PC-9 (cell line): ENCODE measurements around the gene KRTAP1-1. TPM values are rescaled to one million over a fixed set of nuclear protein-coding genes. Genes with fewer than 3 reads are reported as not detected.
A peak's percentile ranks its signal among the peaks of the same experiment; 100 is the strongest.

Experiments used
- BruUV-seq: library from RNA; stranded (reverse); fragments of 400-500 nt; replicated peaks from 2 replicates; lab custom pipeline; 2021; lab: Mats Ljungman, UMichigan
- CTCF ChIA-PET: fragments of 300-600 bp; sonication (Branson Sonifier 250); formaldehyde crosslinking; loops from one replicate; lab custom pipeline; 2022; ENCODE audit warnings: antibody characterized with exemption; lab: Charles Lee
- POLR2A ChIA-PET: fragments of 300-600 bp; sonication (Branson Sonifier 250); formaldehyde crosslinking; loops from one replicate; lab custom pipeline; 2022; ENCODE audit warnings: antibody characterized with exemption; ENCODE audit not compliant: unreplicated experiment; lab: Charles Lee
- DNase-seq, 2 experiments: peaks; one replicate each; pipeline versions ENCODE4 v3.0.0 to v3.0.0-alpha.2; 2015 to 2022; ENCODE audit warnings: mixed read lengths in 1 of 2
- H2AFZ ChIP-seq: fragments of 200-600 bp; sonication (generic); 2 replicates; pipeline ENCODE4 v1.8.1; 2017; ENCODE audit warnings: antibody characterized with exemption
- H3F3A ChIP-seq: fragments of 200-600 bp; sonication (generic); 2 replicates; pipeline ENCODE4 v1.8.1; 2017; ENCODE audit warnings: antibody characterized with exemption, mild to moderate bottlenecking, low read depth; ENCODE audit not compliant: insufficient read depth
- H3K27ac ChIP-seq: fragments of 200-600 bp; sonication (generic); 2 replicates; pipeline ENCODE4 v1.6.1; 2016; ENCODE audit warnings: mixed run types
- H3K27me3 ChIP-seq: fragments of 200-600 bp; sonication (generic); 2 replicates; pipeline ENCODE4 v1.6.1; 2016; ENCODE audit warnings: low read depth, mixed run types; ENCODE audit not compliant: insufficient read depth
- H3K36me3 ChIP-seq: fragments of 200-600 bp; sonication (generic); 2 replicates; pipeline ENCODE4 v1.6.1; 2016; ENCODE audit warnings: low read depth, mixed run types
- H3K4me1 ChIP-seq: fragments of 200-600 bp; sonication (generic); replicated peaks from 2 replicates; pipeline ENCODE4 v1.6.1; 2016; ENCODE audit warnings: mixed run types; ENCODE audit not compliant: insufficient read depth
- H3K4me2 ChIP-seq: fragments of 200-600 bp; sonication (generic); 2 replicates; pipeline ENCODE4 v1.6.1; 2017; ENCODE audit warnings: mixed run types
- H3K4me3 ChIP-seq: fragments of 200-600 bp; sonication (generic); 2 replicates; pipeline ENCODE4 v1.6.1; 2016; ENCODE audit warnings: mixed run types
- H3K79me2 ChIP-seq: fragments of 200-600 bp; sonication (generic); 2 replicates; pipeline ENCODE4 v1.6.1; 2017; ENCODE audit warnings: low read depth, mixed run types
- H3K9me2 ChIP-seq: fragments of 200-600 bp; sonication (generic); 2 replicates; pipeline ENCODE4 v1.8.1; 2017; ENCODE audit warnings: mild to moderate bottlenecking; ENCODE audit not compliant: insufficient read depth
- H3K9me3 ChIP-seq: fragments of 200-600 bp; sonication (generic); 2 replicates; pipeline ENCODE4 v1.8.1; 2016; ENCODE audit warnings: low read depth; ENCODE audit not compliant: insufficient read depth
- H4K20me1 ChIP-seq: fragments of 200-600 bp; sonication (generic); 2 replicates; pipeline ENCODE4 v1.8.1; 2017; ENCODE audit not compliant: insufficient read depth
- CTCF ChIP-seq: fragments of 200-600 bp; sonication (generic); conservative IDR thresholded peaks from 2 replicates; pipeline ENCODE4 v1.6.1; 2017; ENCODE audit warnings: mixed run types, antibody characterized with exemption, mild to moderate bottlenecking, moderate library complexity
- EZH2 ChIP-seq: fragments of 200-600 bp; sonication (generic); IDR thresholded peaks from 2 replicates; pipeline ENCODE4 v1.8.0; 2017; ENCODE audit warnings: antibody characterized with exemption, low read depth
- intact Hi-C: fragments of 100-400 bp; cut with micrococcal nuclease; formaldehyde crosslinking; loops from one replicate; pipeline ENCODE4 v1.10.0; 2022; ENCODE audit not compliant: unreplicated experiment
- total RNA-seq: library from RNA; stranded (reverse); gene quantifications from 2 replicates; pipeline ENCODE4 v1.2.3, GENCODE V29; 2021

The KRTAP1-1 gene
- total RNA-seq, 1 experiment from 2014 or later, result not detected

- Histone ChIP-seq H3K9me3 (peaks cover 9% of the 10 kb centered on the region; the same call in 1 of the 2 replicates), H3K79me2 (no peaks in the 10 kb centered on the region), H3K27me3 (no peaks in the 10 kb centered on the region), H4K20me1 (no peaks in the 10 kb centered on the region), H3K36me3 (0 out of 2 replicates have a peak, but pooled peaks cover 5% of the 10 kb centered on the region), H3K9me2 (no peaks in the 10 kb centered on the region), H3K4me3 (no peak overlapping the region), H3K4me2 (no peak overlapping the region), H3K27ac (no peak overlapping the region), H3K4me1 (peaks cover 27% of the 10 kb centered on the region), H3F3A (peaks cover 23% of the 10 kb centered on the region), H2AFZ (no peak overlapping the region)
- CTCF ChIA-PET, result no interaction called here
- BruUV-seq, result no TSS peak
- POLR2A ChIA-PET, result no interaction called here
- intact Hi-C loops, result no loop called here
- no peak for DNase-seq
- TF ChIP-seq EZH2 (no peak), CTCF (no peak)
These were observed 12.8 kb upstream of the KRTAP1-1 start for GRCh38 chr17:41054025-41054424.

- Histone ChIP-seq H2AFZ (no peak overlapping the region), H3K4me3 (no peak overlapping the region), H3K27me3 (no peaks in the 10 kb centered on the region), H3F3A (peaks cover 23% of the 10 kb centered on the region), H3K4me1 (peaks cover 29% of the 10 kb centered on the region), H3K9me3 (peaks cover 9% of the 10 kb centered on the region; the same call in 1 of the 2 replicates), H3K36me3 (0 out of 2 replicates have a peak, but pooled peaks cover 5% of the 10 kb centered on the region), H3K4me2 (no peak overlapping the region), H3K9me2 (no peaks in the 10 kb centered on the region), H4K20me1 (no peaks in the 10 kb centered on the region), H3K79me2 (no peaks in the 10 kb centered on the region), H3K27ac (no peak overlapping the region)
- intact Hi-C loops, result no loop called here
- no TSS peak for BruUV-seq
- no peak for DNase-seq
- ChIA-PET POLR2A (no interaction called here), CTCF (no interaction called here)
- TF ChIP-seq CTCF, result no peak
- no peak for TF ChIP-seq EZH2
These were observed 11.3 kb upstream of the KRTAP1-1 start for GRCh38 chr17:41052566-41052965.

GRCh38 chr17:41049110-41049509, 7.9 kb upstream of the KRTAP1-1 start:
- Histone ChIP-seq H3K36me3 (no peaks in the 10 kb centered on the region), H3K27me3 (no peaks in the 10 kb centered on the region), H3K4me1 (peaks cover 33% of the 10 kb centered on the region), H3K27ac (peak overlapping the region; percentile 97), H3K79me2 (no peaks in the 10 kb centered on the region), H3K4me3 (peak overlapping the region; percentile 33; the same call in 1 of the 2 replicates), H2AFZ (no peak overlapping the region), H4K20me1 (no peaks in the 10 kb centered on the region), H3F3A (peaks cover 28% of the 10 kb centered on the region), H3K4me2 (peak overlapping the region; percentile 74), H3K9me2 (no peaks in the 10 kb centered on the region), H3K9me3 (peaks cover 9% of the 10 kb centered on the region; the same call in 1 of the 2 replicates)
- intact Hi-C loops, result loop anchor here (5.0 kb wide), 1 partner anchor 92 kb away; no protein-coding TSS in a partner anchor
- no TSS peak for BruUV-seq
- DNase-seq, result peak; percentile 17 to 92
- ChIA-PET CTCF (no interaction called here), POLR2A (interaction anchor here (0.5 to 0.7 kb wide), 4 partner anchors 23 to 980 kb away, joined by 3 read pairs; no protein-coding TSS in a partner anchor)
- TF ChIP-seq CTCF, result no peak
- TF ChIP-seq EZH2, result no peak
